HG02763 (cell line): ENCODE data around the gene TRAF3IP1.
"Not testable (repeated sequence)": the region's sequence is repeated elsewhere in the genome, so short reads cannot be mapped to it uniquely, and the experiment has no call there.

Experiments
- ATAC-seq: cut with Tn5 transposase; IDR thresholded peaks from one replicate; pipeline ENCODE4 v1.9.1; 2021; ENCODE audit warnings: mild to moderate bottlenecking, moderate library complexity; ENCODE audit not compliant: unreplicated experiment

The TRAF3IP1 gene

DNA sequence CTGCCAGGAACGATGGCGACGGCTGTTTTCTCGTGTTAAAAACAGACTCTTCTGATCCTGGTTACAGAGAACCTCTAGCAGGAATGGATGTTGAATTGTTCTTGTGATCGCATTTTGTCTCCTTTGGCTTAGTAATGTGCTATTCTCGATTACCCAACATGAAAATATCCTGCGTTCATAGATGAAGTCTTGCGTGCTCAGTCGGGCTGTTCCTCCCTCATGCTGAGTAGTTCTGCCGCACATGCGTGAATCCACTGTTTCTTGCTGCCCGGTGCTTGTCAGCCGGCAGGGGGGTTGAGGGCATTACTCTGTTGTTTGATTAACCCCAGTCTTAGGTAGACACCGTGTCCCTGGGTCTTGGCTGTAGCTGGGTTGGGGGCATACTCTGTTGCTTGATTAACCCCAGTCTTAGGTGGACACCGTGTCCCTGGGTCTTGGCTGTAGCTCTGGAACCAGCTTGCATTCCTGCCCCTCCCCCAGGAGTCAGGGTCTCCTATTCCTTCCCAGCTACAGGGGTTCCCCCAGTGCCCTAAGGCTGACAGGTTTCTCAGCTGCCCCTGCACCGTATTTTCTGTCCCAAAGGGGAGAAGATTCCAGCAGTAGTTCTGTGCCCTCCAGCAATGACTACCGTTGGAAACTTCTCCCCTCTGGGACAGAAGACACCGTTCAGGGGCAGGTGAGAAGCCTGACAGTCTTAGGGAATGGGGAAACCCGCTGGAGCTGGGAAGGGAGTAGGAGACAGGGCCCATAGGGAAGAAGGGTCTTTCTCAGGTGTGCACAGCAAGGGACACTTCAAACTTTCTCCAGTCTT, 84.3 kb downstream of the TRAF3IP1 start:
- ATAC-seq = no peak

DNA sequence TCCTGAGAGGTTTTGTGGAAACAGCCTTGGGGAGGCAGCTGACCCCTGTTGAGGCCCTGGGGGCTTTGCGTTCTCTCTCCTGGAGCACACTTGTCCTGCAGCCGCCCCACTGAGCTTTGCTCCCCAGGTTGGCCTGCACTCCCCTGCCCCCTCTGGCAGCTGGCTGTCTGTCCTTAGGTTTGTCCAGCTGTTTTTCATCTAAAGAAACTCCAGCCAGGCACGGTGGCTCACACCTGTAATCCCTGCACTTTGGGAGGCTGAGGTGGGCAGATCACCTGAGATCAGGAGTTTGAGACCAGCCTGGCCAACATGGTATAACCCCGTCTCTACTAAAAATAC, 84.9 kb downstream of the TRAF3IP1 start:
- not testable (repeated sequence) for ATAC-seq

DNA sequence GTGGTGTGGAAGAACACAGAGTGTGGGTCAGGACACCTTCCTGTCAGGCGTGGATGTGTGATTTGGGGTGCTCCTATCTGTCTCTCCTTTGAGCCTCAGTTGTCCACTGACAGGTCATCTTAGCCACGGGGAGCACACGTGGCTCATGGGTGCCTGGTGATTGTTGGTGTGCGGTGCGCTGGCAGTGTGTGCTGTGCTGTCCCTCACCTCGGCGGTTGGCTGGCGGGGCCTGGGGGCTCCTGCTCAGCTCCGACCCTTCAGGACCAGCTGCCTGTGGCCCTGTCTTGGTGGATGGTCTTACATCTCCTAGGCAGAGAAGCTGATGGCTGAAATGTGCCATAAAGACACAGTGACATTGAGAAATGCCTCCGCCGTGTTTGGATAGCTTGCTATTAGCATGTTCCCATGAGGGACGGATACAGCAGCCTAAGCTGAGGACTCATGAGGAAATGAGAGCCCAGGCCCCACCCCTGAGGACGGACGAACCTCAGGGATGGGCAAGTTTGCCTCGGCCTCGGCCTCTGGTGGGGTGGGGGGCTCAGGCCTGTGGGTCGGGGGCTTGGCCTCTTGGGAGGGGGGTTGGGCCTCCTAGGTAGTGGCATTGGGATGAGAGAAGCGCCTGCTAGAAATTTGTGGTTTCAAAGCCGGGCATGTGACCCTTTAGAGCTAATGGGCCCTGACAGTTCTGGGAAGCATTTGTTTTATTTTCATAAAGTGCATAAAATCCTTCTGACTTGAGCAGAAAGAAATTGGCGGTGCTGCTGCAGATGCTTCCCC, 86.1 kb downstream of the TRAF3IP1 start:
- ATAC-seq = no peak

DNA sequence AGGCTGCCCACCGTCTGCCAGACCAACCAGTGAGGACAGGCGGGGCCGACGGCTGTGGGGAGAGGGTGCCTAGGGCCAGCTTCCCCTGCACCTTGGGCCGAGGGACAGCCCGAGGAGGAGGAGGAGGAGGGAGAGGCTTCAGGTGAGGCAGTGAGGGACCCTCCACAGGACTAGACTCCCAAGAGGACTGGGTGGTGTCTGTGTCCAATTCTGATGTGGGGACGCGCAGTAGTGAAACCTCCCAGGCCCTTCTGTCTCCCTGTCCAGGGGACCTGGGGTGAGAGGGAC, 86.6 kb downstream of the TRAF3IP1 start:
- ATAC-seq = no peak

DNA sequence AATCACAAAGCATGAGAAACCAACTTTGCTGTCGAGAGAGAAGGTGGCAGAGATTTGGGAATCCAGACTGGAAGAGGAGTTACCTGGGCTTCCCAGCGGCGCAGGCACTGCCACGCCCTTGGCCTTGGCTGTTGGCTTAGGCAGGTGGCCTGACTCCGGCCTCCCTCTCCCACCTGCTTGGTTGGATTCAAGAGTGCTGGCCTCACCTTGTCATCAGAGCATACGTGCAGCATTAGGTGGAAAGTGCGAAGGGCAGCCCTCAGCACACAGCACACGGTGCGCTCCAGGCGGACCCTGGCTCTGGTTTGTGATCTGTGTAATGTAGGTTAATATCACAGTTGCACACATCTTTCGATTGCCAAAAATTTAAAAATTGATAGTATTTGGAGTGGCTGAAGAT, 87.2 kb downstream of the TRAF3IP1 start:
- no peak for ATAC-seq

DNA sequence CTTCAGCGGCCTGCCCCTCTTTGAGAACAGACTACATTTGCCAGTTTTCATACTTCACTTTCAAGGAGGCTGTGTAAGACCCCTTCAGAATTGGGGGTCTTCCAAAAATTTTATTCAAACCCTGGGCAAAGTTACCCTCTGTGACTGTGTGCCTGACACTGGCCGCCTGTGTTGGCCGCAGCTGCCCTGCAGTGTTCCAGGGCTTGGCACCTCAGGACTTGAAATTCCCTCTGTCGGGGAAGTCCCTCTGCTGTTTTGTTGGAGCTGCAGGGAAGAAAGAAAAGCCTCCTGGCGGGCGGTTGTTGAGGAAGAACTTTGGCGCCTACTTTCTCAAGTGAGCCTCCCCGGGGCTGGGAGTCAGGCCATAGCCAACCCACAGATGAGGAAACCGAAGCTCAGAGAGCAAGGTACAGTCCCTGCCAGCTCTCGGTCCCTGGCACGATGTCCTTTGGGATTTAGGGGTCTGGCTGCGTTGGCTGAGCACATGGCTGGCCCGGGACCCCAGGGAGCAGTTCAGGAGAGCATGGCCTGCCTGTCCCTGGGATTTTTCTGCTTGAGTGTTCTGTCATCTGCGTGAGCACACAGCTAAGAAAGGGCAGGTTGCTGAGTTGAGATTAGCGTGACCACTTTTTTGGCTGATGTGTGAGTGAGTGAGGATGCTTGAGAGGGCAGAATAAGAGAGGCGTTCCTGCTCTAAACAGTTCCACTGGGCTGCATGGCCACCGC, 88.5 kb downstream of the TRAF3IP1 start:
- no peak for ATAC-seq

DNA sequence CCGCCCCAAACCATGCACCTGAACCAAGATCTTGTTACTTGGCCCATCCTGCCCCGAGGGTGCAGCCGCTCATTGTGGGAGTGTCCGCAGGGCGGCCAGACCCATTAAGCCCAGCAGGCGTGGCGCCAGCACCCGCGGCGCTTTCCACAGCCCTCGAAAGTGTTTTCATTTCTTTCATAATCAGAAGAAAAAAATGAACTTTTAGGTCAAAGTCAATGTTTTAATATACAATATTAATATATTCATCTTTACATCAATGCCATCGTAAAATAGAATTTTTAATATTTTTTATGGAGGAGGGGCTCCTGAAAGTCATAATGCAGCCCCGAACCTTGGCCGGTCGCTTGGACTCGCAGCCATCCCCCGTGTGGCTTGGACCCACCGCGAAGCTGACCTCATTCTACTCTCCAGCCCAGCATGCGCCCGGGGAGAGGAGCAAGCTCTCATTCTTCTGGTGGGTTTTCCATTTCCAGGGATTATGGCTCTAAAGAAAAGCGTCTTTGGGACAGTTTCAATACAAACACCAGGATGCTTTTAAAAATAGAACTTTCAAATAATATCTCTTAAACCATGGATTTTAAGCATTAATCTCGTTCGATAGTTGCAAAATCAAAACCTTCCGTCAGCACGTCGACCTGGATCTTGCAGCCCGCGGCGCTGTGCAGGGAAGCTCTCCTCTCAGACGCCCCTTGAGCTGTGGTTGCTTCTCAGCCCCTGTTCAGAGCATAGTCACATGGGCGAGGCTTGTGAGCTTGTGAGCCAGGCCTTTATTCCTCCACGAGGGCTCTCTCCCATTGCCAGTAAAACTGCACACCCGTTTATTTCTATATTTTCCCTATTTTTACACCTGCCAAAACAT, 89.3 kb downstream of the TRAF3IP1 start:
- ATAC-seq = no peak

DNA sequence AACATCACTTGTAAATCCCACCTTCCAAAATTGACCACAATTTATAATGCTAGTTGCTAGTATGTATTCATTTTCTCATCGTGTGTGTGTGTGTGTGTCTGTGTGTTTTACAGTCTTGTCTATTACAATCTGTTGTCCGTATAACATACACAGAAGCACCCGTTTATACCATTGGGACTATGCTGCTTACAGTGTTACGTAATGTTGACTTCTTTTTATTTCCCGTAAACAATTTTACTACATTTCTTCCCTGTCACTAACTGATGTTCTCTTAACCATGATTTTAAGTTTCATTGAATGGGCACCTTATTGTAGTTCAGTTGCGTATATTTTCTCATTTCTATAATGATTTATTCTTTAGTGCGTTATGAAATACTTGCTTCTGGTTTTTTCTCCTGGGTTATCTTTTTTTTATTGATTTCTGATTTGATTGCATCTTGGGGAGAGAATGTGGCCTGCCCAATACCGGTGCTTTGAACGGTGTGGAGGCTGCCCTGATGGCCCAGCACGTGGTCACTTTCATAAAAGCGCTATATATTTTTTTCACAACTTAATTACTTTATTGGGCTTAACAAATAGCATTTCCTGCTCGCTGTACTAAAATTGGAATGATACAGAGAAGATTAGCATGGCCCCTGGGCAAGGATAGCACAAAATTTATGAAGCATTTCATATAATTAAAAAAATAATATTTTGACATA, 91.9 kb downstream of the TRAF3IP1 start:
- no peak for ATAC-seq

DNA sequence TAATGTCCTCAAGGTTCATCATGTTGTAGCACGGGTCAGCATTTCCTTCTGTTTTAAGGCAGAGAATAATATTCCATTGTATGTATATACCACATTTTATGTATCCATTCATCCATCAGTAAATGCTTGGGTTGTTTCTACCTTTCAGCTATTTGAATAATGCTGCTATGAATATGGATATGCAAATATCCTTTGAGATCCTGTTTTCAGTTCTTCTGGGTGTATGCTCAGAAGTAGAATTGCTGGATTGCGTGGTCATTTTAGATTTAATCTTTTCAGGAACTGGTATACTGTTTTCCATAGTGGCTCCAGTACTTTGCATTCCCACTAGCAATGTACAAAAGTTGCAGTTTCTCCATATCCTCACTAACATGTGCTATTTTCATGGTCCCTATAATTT, 93.0 kb downstream of the TRAF3IP1 start:
- no peak for ATAC-seq

DNA sequence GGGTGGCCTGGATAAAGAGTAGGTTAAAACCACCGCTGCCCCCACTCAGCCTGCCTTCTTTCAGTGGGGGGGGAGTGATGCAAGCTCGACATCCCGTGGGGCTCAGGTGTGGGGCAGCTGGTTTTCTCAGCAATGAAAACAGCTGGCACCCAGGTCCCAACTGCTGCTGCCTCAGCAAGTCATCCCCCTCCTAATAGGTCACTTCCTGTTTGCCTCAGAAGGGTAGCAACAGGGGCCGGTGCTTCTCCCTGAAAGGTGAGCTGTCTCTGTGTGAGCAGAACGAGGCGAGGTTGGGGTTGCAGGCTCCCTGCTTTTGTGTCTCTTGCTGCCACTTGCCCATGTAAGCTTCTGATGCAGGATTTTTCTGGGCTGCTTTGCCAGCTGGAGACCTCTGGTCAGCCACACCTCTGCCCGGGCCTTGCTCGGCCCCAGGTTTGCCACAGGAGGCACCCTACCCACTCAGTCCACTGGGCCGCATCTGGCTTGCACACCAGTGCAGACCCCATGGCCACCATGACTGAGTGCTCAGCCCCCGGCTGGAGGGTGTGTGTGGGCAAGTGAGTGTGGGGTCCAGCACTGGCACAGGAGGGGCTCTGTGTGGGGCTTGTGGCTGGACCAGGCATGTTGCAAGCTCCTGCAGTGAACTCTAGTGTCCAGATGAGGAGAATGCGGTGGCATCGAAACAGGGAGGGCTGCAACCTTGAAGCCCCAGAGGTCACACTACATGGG, 94.9 kb downstream of the TRAF3IP1 start:
- ATAC-seq = no peak

DNA sequence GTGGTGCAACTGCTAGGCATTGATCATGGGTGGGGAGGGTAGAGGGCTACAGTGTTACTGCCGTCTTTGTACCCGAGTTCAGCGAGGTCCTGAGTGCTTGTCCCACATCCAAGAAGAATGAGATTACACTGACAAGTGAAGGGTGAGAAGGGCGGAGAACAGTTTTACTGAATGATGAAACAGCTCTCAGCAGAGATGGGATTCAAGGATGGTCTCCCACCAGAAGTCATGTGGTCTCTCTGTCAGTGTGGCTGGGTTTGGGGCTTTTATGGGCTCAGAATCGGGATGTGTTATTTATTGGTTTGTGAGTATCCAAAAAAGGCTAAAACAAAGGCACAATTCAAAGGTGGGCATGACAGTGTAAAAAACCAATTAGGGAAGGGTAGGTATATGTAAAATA, 95.6 kb downstream of the TRAF3IP1 start:
- ATAC-seq = no peak

DNA sequence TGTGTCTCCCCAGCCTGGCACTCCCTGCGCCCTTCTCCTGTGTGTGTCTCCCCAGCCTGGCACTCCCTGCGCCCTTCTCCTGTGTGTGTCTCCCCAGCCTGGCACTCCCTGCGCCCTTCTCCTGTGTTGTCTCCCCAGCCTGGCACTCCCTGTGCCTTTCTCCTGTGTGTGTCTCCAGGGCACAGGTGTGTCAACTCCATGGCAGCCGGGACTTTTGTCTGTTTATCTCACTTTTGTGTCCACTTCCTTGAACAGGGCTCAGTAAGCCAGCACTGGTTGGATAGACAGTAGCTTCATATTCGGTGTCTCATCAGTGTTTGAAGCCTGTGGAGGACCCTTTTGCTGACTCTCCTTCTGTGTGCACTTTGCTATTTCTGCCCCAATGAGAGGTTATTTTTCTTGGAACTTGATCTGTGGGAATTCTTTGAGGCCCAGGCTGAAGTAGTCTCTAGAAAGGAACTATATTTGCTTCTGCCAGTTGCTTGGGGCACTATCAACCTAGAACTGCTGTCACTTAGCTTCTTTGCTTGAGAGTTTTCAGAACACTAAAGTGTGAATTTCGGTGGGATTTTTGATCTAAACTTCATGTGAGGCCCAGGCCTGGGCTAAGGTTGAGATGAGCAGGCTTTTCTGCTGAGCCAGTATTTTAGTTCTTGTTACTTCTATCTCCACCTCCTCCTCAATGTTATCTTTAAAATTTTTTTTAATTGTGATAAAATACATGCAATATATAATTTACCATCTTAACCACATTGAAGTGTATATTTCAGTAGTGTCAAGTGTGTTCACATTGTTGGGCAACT, 98.1 kb downstream of the TRAF3IP1 start:
- ATAC-seq = no peak

DNA sequence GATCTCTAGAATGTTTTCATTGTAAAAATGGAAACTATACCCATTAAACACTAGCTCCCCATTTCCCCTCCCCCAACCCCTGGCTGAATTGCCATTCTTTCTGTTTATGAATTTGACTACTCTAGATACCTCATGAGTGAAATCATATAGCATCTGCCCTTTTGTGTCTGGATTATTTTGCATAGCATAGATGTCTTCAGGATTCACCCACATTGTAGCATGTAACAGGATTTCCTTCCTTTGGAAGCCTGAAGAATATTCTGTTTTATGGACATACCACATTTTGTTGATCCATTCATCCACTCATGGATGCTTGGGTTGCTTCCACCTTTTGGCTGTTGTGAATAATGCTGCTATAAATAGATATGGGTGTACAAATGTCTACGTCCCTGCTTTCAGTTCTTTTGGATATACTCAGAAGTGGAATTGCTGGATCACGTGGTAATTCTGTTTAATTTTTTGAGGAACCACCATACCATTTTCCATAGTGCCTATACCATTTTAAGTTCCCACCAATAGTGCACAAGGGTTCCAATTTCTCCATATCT, 98.8 kb downstream of the TRAF3IP1 start:
- no peak for ATAC-seq

DNA sequence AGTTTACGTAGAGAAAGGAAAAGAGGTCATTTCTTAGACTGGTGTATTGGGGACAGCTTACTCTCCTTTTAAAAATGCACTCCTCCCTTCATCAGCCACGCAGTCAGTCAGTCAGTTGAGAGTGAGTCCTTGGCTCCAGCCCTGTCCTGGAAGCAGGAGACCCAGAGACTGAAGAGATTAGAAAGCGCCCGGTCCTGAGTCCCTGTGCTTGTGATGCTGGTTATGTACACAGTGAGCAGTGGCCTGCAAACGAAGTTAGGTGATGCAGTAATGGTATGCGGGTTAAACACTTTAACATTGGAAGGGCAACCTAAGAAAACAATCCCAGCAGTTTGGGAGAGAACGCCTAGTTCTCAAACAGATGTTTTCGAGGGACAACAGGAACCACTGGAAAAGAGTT, 100.1 kb downstream of the TRAF3IP1 start:
- ATAC-seq = no peak

DNA sequence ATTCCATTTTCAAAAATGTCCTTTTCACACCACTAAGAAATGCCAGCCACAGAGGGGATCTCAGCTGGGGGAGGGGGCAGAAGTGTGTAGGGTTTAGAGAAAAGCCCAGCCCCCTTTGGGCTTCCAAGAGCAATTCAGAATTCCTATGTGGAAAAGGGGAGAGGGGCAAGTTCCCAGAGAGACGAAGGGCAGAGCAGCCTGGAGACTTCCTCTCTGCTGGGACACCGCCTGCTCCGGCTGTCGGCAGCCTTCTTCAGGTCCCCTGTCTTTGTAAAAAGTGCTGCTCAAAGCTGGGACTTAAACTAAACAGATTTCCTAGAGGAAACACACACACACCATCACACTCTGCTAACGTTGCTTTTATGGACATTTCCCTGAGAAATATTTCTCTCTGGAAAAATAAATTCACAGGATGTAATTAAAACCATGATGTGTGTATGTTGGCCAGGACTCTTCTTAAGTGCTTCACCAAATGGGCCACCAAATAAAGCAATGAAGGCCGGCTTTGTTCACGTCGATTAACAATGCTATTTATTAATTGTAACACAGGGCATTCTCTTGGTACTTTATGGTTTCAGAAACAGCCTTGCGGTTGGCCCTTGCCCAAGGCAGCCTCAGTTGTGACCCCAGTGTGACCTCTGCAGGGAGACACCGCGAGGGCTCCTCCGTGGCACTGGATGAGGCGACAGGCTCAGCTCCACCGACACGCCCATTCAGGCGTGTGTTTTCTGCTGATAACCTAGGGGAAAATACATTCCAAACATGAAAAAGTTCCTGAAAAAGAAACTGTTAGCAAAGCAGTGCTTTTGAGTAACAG, 100.8 kb downstream of the TRAF3IP1 start:
- no peak for ATAC-seq

DNA sequence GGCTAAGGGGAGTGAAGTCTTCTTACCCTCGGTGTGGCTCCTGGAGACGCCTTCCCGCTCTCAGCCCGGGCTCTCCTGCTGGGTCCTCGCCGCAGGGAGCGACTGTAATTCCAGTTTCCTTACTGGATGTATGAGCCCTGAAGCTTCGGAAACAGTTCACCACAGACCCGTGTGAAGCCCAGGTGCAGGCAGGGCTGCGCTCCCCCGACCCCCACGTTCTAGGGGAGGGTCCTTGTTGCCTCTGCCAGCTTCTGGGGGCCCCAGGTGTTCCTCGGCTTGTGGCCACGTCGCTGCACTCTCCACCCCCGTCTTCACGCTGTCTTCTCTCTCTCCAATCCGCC, 101.3 kb downstream of the TRAF3IP1 start:
- no peak for ATAC-seq

DNA sequence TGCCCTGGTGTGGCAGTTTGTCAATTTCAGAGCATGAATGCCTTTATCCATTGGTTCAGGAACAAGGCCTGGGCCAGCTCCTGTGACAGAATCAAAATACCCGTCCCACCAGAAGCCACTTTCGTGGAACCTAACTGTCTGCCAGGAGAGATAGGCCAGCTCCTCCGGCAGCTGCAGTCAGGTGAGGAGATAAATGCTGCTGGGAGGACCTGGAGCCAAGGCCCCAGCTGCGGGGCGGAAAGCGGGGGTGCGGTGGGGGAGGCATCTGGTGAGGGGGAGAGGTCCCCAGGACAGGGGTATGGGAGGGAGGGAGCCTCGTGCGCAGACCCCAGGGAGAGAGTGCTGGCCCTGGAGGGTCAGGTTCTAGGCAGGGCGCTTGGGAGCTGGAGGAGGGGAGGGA, 102.0 kb downstream of the TRAF3IP1 start:
- no peak for ATAC-seq

DNA sequence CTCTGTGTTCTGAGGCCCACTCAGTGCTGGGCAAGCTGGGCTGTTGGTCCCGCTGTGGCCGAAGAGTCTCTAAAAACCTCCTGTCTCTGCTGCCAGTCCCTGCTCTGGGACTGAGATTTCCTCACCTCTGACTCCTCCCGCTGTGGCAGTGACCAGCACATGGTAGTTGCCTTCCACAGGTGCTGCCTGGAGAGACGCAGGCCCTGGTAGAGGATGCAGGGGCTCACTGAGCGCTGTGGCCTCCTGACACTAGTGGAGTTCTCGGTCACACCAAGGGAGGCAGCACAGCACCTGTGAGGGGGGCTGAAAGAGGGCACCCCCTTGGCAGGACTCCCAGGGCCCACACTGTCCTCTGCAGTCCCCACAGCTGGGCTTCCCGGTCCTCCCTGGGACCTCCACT, 102.6 kb downstream of the TRAF3IP1 start:
- no peak for ATAC-seq
